Lower lobe of right lung (tissue), 2 donors: Measurements from ENCODE around the gene HTR3E. TPM values are rescaled to one million over a fixed set of nuclear protein-coding genes. Genes with fewer than 3 reads are reported as not detected.

ENCODE experiments used
- ATAC-seq, 2 donors: fragments of 200-7000 bp; cut with Tn5 transposase; one replicate each; pipeline ENCODE4 v1.9.1; 2020 to 2022; ENCODE audit warnings: mild to moderate bottlenecking in 2 of 2, moderate library complexity in 2 of 2
- DNase-seq: peaks from one replicate; pipeline ENCODE4 v3.0.0-alpha.2; 2020
- H3K27ac ChIP-seq: fragments of 200-600 bp; one replicate; pipeline ENCODE4 v1.8.0; 2022
- H3K27me3 ChIP-seq: fragments of 200-600 bp; one replicate; pipeline ENCODE4 v1.8.0; 2022; ENCODE audit warnings: low read depth
- H3K36me3 ChIP-seq: fragments of 200-600 bp; one replicate; pipeline ENCODE4 v1.8.0; 2022; ENCODE audit warnings: mild to moderate bottlenecking
- H3K4me1 ChIP-seq: fragments of 200-600 bp; one replicate; pipeline ENCODE4 v1.8.0; 2022
- H3K4me3 ChIP-seq: fragments of 200-600 bp; one replicate; pipeline ENCODE4 v1.8.0; 2022; ENCODE audit warnings: mild to moderate bottlenecking
- H3K9me3 ChIP-seq: fragments of 200-600 bp; one replicate; pipeline ENCODE4 v1.8.0; 2022
- intact Hi-C: fragments of 100-400 bp; cut with DNase I; formaldehyde crosslinking; loops from one replicate; pipeline ENCODE4 v1.11.0; 2022
- total RNA-seq: library from RNA; stranded (reverse); fragmentation: NEBNext Ultra II Directional; extraction: Animal tissue kit (Norgen Biotek cat#: 25700); gene quantifications from one replicate; pipeline ENCODE4 v1.2.1, GENCODE V29; 2021
- TF ChIP-seq, protein P1 (sequence below): fragments of 200-600 bp; IDR thresholded peaks from one replicate; pipeline ENCODE4 v1.8.0; 2022; ENCODE audit warnings: antibody characterized with exemption, mild to moderate bottlenecking
- donor health status: DM: no; HTN: yes; CAD: no; lungs with severe emphysema.

Gene HTR3E
- total RNA-seq, 1 donor from 2014 or later = not detected

DNA sequence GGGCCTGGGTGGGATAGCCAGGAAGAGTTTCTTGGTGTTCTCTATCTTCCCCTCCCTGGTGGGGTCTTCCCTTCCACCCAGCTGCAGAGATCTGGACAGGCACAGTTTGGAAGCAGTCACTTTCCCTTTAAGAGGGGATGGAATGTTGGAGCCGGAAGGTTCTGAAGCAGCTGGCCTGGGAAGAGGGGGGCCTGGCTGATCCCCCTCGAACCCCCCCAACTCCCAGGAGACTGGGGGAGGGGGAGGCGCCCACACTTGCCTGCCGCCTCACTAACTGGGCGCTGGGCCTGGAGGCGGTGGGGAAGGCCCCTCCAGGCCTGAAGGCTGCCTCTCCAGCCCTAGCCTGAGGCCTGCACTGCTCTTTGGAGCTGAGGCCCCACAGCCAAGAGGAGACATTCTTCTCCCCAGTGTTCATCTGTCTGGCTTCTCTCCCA, 59.7 kb downstream of the HTR3E start:
- DNase-seq = no peak
- Histone ChIP-seq H3K4me1 (peaks cover 60% of the 10 kb centered on the region), H3K36me3 (no peaks in the 10 kb centered on the region), H3K4me3 (peak overlapping the region; percentile 97), H3K27me3 (no peaks in the 10 kb centered on the region), H3K9me3 (no peaks in the 10 kb centered on the region), H3K27ac (peak overlapping the region; percentile 88)
- peak; percentile 59 to 63 for ATAC-seq
- TF ChIP-seq, protein P1, sequence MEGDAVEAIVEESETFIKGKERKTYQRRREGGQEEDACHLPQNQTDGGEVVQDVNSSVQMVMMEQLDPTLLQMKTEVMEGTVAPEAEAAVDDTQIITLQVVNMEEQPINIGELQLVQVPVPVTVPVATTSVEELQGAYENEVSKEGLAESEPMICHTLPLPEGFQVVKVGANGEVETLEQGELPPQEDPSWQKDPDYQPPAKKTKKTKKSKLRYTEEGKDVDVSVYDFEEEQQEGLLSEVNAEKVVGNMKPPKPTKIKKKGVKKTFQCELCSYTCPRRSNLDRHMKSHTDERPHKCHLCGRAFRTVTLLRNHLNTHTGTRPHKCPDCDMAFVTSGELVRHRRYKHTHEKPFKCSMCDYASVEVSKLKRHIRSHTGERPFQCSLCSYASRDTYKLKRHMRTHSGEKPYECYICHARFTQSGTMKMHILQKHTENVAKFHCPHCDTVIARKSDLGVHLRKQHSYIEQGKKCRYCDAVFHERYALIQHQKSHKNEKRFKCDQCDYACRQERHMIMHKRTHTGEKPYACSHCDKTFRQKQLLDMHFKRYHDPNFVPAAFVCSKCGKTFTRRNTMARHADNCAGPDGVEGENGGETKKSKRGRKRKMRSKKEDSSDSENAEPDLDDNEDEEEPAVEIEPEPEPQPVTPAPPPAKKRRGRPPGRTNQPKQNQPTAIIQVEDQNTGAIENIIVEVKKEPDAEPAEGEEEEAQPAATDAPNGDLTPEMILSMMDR = no peak
- intact Hi-C loops = no loop called here

Other genes with a start within 250 kb of the HTR3E start
- gene PARL, start 212.2 kb upstream of the HTR3E start, total RNA-seq = 41.8 TPM
- 38.0 TPM for gene ABCC5, start 79.2 kb upstream of the HTR3E start, total RNA-seq
- gene HTR3D, start 65.3 kb upstream of the HTR3E start, total RNA-seq = not detected
- gene HTR3C, start 44.0 kb upstream of the HTR3E start, total RNA-seq = 0.44 TPM
- 41.9 TPM for gene EIF2B5, start 38.3 kb downstream of the HTR3E start, total RNA-seq
- gene DVL3, start 58.3 kb downstream of the HTR3E start, total RNA-seq = 55.1 TPM
- gene AP2M1, start 77.8 kb downstream of the HTR3E start, total RNA-seq = 241 TPM
- gene ABCF3, start 89.1 kb downstream of the HTR3E start, total RNA-seq = 60.7 TPM
- gene VWA5B2, start 132.5 kb downstream of the HTR3E start, total RNA-seq = 0.47 TPM
- gene ALG3, start 151.9 kb downstream of the HTR3E start, total RNA-seq = 30.1 TPM
- 2.6 TPM for gene EEF1AKMT4, start 152.6 kb downstream of the HTR3E start, total RNA-seq
- not detected for gene CAMK2N2, start 164.5 kb downstream of the HTR3E start, total RNA-seq
- not detected for gene ECE2, start 179.0 kb downstream of the HTR3E start, total RNA-seq
- gene PSMD2, start 202.2 kb downstream of the HTR3E start, total RNA-seq = 135 TPM
- 271 TPM for gene EIF4G1, start 217.5 kb downstream of the HTR3E start, total RNA-seq
- 17.0 TPM for gene FAM131A, start 240.5 kb downstream of the HTR3E start, total RNA-seq